Measurements from ENCODE around the gene NSMF. TPM values are rescaled to one million over a fixed set of nuclear protein-coding genes. Genes with fewer than 3 reads are reported as not detected.

NSMF gene
- total RNA-seq, 2 donors from 2014 or later, result 65.4 to 65.9 TPM

GRCh38 chr9:137478962-137479861 is 20.1 kb upstream of the NSMF start:
- TF ChIP-seq POLR2A (IDR thresholded peaks at IDR 0.05), result no peak
- no peak for TF ChIP-seq CTCF (IDR thresholded peaks at IDR 0.05)
- H3K4me3 ChIP-seq, result no peak overlapping the region
- ATAC-seq (no peak), DNase-seq (no peak)
- no peaks in the 10 kb centered on the region for H3K36me3 ChIP-seq (replicated peaks in 1 of 2; ENCODE audit: insufficient read depth in 1 of 2, low read depth in 2 of 2)
- H3K27ac ChIP-seq, result no peak overlapping the region
- H3K4me1 ChIP-seq, result no peaks in the 10 kb centered on the region
- no peaks in the 10 kb centered on the region for H3K27me3 ChIP-seq
- H3K9me3 ChIP-seq, result peaks cover 0 to 7% (median 0%) of the 10 kb centered on the region in 3 donors
- WGBS, 2 donors, result 78 to 80% methylated on average over 12 to 36 of the region's 36 CpGs
- intact Hi-C loops (cut with DNase I), result no loop called here

- H3K4me3 ChIP-seq, result no peak overlapping the region
- 79 to 88% methylated on average over 5 to 11 of the region's 11 CpGs for WGBS, 2 donors
- no peaks in the 10 kb centered on the region for H3K27me3 ChIP-seq
- DNase-seq (no peak), ATAC-seq (no peak)
- TF ChIP-seq POLR2A (IDR thresholded peaks at IDR 0.05) (no peak), CTCF (IDR thresholded peaks at IDR 0.05) (no peak)
- no peak overlapping the region for H3K27ac ChIP-seq
- H3K4me1 ChIP-seq, result no peaks in the 10 kb centered on the region
- intact Hi-C loops (cut with DNase I), result no loop called here
- no peaks in the 10 kb centered on the region for H3K36me3 ChIP-seq (replicated peaks in 1 of 2; ENCODE audit: insufficient read depth in 1 of 2, low read depth in 2 of 2)
- peaks cover 0 to 7% (median 0%) of the 10 kb centered on the region in 3 donors for H3K9me3 ChIP-seq
Observed at GRCh38 chr9:137478613-137478961, 19.5 kb upstream of the NSMF start.

GRCh38 chr9:137477778-137478612 is 18.9 kb upstream of the NSMF start:
- Histone ChIP-seq H3K36me3 (replicated peaks in 1 of 2; ENCODE audit: insufficient read depth in 1 of 2, low read depth in 2 of 2) (no peaks in the 10 kb centered on the region), H3K4me1 (no peaks in the 10 kb centered on the region), H3K27ac (no peak overlapping the region), H3K4me3 (no peak overlapping the region), H3K9me3 (peaks cover 0 to 7% (median 0%) of the 10 kb centered on the region in 3 donors), H3K27me3 (no peaks in the 10 kb centered on the region)
- 94 to 95% methylated on average over 16 to 28 of the region's 29 CpGs for WGBS, 2 donors
- ATAC-seq (no peak), DNase-seq (no peak)
- intact Hi-C loops (cut with DNase I), result no loop called here
- TF ChIP-seq POLR2A (IDR thresholded peaks at IDR 0.05), result no peak
- TF ChIP-seq CTCF (IDR thresholded peaks at IDR 0.05), result no peak

GRCh38 chr9:137476856-137477255 is 17.7 kb upstream of the NSMF start:
- Histone ChIP-seq H3K27me3 (no peaks in the 10 kb centered on the region), H3K27ac (no peak overlapping the region), H3K4me1 (no peaks in the 10 kb centered on the region), H3K4me3 (no peak overlapping the region), H3K9me3 (peaks cover 0 to 7% (median 0%) of the 10 kb centered on the region in 3 donors), H3K36me3 (replicated peaks in 1 of 2; ENCODE audit: insufficient read depth in 1 of 2, low read depth in 2 of 2) (no peaks in the 10 kb centered on the region)
- intact Hi-C loops (cut with DNase I), result no loop called here
- WGBS, 2 donors, result 92 to 93% methylated on average over 8 to 11 of the region's 11 CpGs
- DNase-seq (no peak), ATAC-seq (no peak)
- no peak for TF ChIP-seq CTCF (IDR thresholded peaks at IDR 0.05)

Data from body of pancreas (tissue), 4 donors.